SKM-1 treated with dmso at 0.1 percent for 144 hours (cell line): ENCODE data around the gene CYSTM1.
"Not testable (repeated sequence)": the region's sequence is repeated elsewhere in the genome, so short reads cannot be mapped to it uniquely, and the experiment has no call there.

Experiments
- DNase-seq: peaks from one replicate; lab custom pipeline; 2025; ENCODE audit not compliant: unreplicated experiment; lab: John Stamatoyannopoulos, UW

Gene CYSTM1

GRCh38 chr5:140148508-140148907, 26.5 kb upstream of the CYSTM1 start:
- no peak for DNase-seq

GRCh38 chr5:140150201-140150600, 24.8 kb upstream of the CYSTM1 start:
- no peak for DNase-seq

- DNase-seq = no peak
Observed at GRCh38 chr5:140151144-140152021, 23.6 kb upstream of the CYSTM1 start.

- no peak for DNase-seq
Observed at GRCh38 chr5:140152022-140152999, 22.7 kb upstream of the CYSTM1 start.

- no peak for DNase-seq
Observed at GRCh38 chr5:140153255-140153654, 21.7 kb upstream of the CYSTM1 start.

GRCh38 chr5:140153905-140154304, 21.1 kb upstream of the CYSTM1 start:
- no peak for DNase-seq

GRCh38 chr5:140154710-140155381, 20.1 kb upstream of the CYSTM1 start:
- not testable (repeated sequence) for DNase-seq

- peak; percentile 82 for DNase-seq
Observed at GRCh38 chr5:140157032-140157781, 17.8 kb upstream of the CYSTM1 start.

GRCh38 chr5:140159014-140159927, 15.7 kb upstream of the CYSTM1 start:
- DNase-seq = no peak

- no peak for DNase-seq
Observed at GRCh38 chr5:140162275-140162674, 12.7 kb upstream of the CYSTM1 start.

- DNase-seq = no peak
Observed at GRCh38 chr5:140162781-140163180, 12.2 kb upstream of the CYSTM1 start.

- DNase-seq = no peak
Observed at GRCh38 chr5:140165101-140165922, 9.7 kb upstream of the CYSTM1 start.

- DNase-seq = no peak
Observed at GRCh38 chr5:140165923-140166270, 9.1 kb upstream of the CYSTM1 start.

- no peak for DNase-seq
Observed at GRCh38 chr5:140166911-140167310, 8.1 kb upstream of the CYSTM1 start.

- DNase-seq = no peak
Observed at GRCh38 chr5:140168371-140168770, 6.6 kb upstream of the CYSTM1 start.

GRCh38 chr5:140169410-140169809, 5.6 kb upstream of the CYSTM1 start:
- DNase-seq = no peak

GRCh38 chr5:140172483-140172882, 2.5 kb upstream of the CYSTM1 start:
- no peak for DNase-seq

- no peak for DNase-seq
Observed at GRCh38 chr5:140174014-140174413, 974 bp upstream of the CYSTM1 start.
